PC-9 (cell line): ENCODE results near the gene AGAP1. TPM values are rescaled to one million over a fixed set of nuclear protein-coding genes. Genes with fewer than 3 reads are reported as not detected.
A peak's percentile ranks its signal among the peaks of the same experiment; 100 is the strongest.

Source experiments
- BruUV-seq: library from RNA; stranded (reverse); fragments of 400-500 nt; replicated peaks from 2 replicates; lab custom pipeline; 2021; lab: Mats Ljungman, UMichigan
- CTCF ChIA-PET: fragments of 300-600 bp; sonication (Branson Sonifier 250); formaldehyde crosslinking; loops from one replicate; lab custom pipeline; 2022; ENCODE audit warnings: antibody characterized with exemption; lab: Charles Lee
- POLR2A ChIA-PET: fragments of 300-600 bp; sonication (Branson Sonifier 250); formaldehyde crosslinking; loops from one replicate; lab custom pipeline; 2022; ENCODE audit warnings: antibody characterized with exemption; ENCODE audit not compliant: unreplicated experiment; lab: Charles Lee
- DNase-seq, 2 experiments: peaks; one replicate each; pipeline versions ENCODE4 v3.0.0 to v3.0.0-alpha.2; 2015 to 2022; ENCODE audit warnings: mixed read lengths in 1 of 2
- H2AFZ ChIP-seq: fragments of 200-600 bp; sonication (generic); 2 replicates; pipeline ENCODE4 v1.8.1; 2017; ENCODE audit warnings: antibody characterized with exemption
- H3F3A ChIP-seq: fragments of 200-600 bp; sonication (generic); 2 replicates; pipeline ENCODE4 v1.8.1; 2017; ENCODE audit warnings: antibody characterized with exemption, mild to moderate bottlenecking, low read depth; ENCODE audit not compliant: insufficient read depth
- H3K27ac ChIP-seq: fragments of 200-600 bp; sonication (generic); 2 replicates; pipeline ENCODE4 v1.6.1; 2016; ENCODE audit warnings: mixed run types
- H3K27me3 ChIP-seq: fragments of 200-600 bp; sonication (generic); 2 replicates; pipeline ENCODE4 v1.6.1; 2016; ENCODE audit warnings: low read depth, mixed run types; ENCODE audit not compliant: insufficient read depth
- H3K36me3 ChIP-seq: fragments of 200-600 bp; sonication (generic); 2 replicates; pipeline ENCODE4 v1.6.1; 2016; ENCODE audit warnings: low read depth, mixed run types
- H3K4me1 ChIP-seq: fragments of 200-600 bp; sonication (generic); replicated peaks from 2 replicates; pipeline ENCODE4 v1.6.1; 2016; ENCODE audit warnings: mixed run types; ENCODE audit not compliant: insufficient read depth
- H3K4me2 ChIP-seq: fragments of 200-600 bp; sonication (generic); 2 replicates; pipeline ENCODE4 v1.6.1; 2017; ENCODE audit warnings: mixed run types
- H3K4me3 ChIP-seq: fragments of 200-600 bp; sonication (generic); 2 replicates; pipeline ENCODE4 v1.6.1; 2016; ENCODE audit warnings: mixed run types
- H3K79me2 ChIP-seq: fragments of 200-600 bp; sonication (generic); 2 replicates; pipeline ENCODE4 v1.6.1; 2017; ENCODE audit warnings: low read depth, mixed run types
- H3K9me2 ChIP-seq: fragments of 200-600 bp; sonication (generic); 2 replicates; pipeline ENCODE4 v1.8.1; 2017; ENCODE audit warnings: mild to moderate bottlenecking; ENCODE audit not compliant: insufficient read depth
- H3K9me3 ChIP-seq: fragments of 200-600 bp; sonication (generic); 2 replicates; pipeline ENCODE4 v1.8.1; 2016; ENCODE audit warnings: low read depth; ENCODE audit not compliant: insufficient read depth
- H4K20me1 ChIP-seq: fragments of 200-600 bp; sonication (generic); 2 replicates; pipeline ENCODE4 v1.8.1; 2017; ENCODE audit not compliant: insufficient read depth
- EZH2 ChIP-seq: fragments of 200-600 bp; sonication (generic); IDR thresholded peaks from 2 replicates; pipeline ENCODE4 v1.8.0; 2017; ENCODE audit warnings: antibody characterized with exemption, low read depth
- intact Hi-C: fragments of 100-400 bp; cut with micrococcal nuclease; formaldehyde crosslinking; loops from one replicate; pipeline ENCODE4 v1.10.0; 2022; ENCODE audit not compliant: unreplicated experiment
- total RNA-seq: library from RNA; stranded (reverse); gene quantifications from 2 replicates; pipeline ENCODE4 v1.2.3, GENCODE V29; 2021
- TF ChIP-seq, protein P1 (sequence below): fragments of 200-600 bp; sonication (generic); conservative IDR thresholded peaks from 2 replicates; pipeline ENCODE4 v1.6.1; 2017; ENCODE audit warnings: mixed run types, antibody characterized with exemption, mild to moderate bottlenecking, moderate library complexity

The AGAP1 gene
- total RNA-seq, 1 experiment from 2014 or later, result 91.4 TPM

DNA sequence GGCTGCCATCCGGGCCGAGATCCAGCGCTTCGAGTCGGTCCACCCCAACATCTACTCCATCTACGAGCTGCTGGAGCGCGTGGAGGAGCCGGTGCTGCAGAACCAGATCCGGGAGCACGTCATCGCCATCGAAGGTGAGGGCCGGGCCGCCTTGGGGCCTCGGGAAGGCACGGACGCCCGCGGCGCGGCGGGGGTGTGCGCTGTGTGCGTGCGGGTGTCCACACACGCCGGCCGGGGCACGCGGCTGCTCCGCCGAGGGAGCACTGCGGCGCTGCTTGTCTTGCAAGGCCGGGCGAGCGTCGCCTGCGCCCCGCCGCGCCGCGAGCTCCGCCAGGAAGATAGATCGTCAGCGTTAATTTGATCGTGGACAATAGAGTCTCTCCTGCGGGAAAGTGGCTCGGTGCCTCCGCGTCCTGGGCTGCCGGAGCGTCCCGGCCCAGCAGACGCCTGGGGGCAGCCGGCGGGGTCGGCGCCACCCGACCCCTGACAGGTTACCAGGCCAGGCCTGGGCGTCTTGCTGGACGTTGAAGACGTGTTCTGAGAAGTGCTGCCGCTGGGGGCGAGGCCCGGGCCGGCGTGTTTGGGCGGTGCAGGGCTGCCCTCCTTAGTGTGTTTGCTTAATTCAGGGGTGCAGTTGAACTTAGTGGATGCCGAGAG is 1.0 kb downstream of the AGAP1 start:
- DNase-seq, result peak; percentile 46 to 50
- H2AFZ ChIP-seq, result peak overlapping the region; percentile 82
- CTCF ChIA-PET, result no interaction called here

DNA sequence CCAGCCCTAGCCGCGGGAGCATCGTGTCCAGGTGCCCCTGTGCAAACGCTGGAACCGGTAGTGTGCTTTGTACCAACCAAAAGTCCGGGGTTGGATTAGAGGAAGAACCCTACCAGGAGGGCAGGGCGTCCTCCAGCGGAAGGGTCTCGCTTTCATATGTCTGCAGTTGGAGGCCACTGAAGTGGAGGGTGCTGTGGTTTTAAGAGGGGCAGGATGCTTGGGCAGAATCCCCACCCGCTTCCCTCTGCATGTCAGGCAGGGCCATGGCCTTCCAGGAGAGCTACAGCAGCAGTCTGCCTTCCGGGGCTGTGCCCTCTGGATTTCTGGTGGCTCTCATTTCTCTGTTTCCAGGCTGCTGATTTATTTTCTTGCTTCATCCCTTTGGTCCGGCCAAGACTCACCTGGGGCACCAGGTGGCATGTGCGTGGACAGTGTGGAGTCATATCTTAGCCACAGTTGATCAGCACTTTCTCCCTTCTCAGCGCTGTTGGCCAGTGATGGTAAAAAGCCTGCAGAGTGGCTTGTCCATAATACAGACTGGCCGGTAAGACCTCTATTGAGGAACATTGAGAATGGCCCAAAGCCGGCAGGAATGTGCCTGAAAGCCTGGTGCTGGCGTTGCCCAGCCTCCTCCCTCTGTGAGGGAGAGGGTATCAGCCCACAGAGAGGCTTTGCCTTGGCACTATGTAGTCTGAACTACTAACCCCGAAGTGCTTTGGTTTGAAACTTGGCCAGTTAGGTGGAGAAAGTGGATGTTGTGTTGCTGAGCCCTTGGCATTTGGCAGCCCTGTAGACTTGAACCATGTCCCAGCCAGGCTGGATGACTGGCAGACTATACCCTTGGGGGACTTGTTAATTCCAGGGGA is 1.8 kb downstream of the AGAP1 start:
- DNase-seq, result peak; percentile 55 to 63
- Histone ChIP-seq H3K27ac (peak overlapping the region; percentile 69), H3K4me2 (peak overlapping the region; percentile 87), H3K4me3 (peak overlapping the region; percentile 77), H3K27me3 (no peaks in the 10 kb centered on the region), H3K4me1 (peaks cover 35% of the 10 kb centered on the region), H3K9me3 (no peaks in the 10 kb centered on the region), H3F3A (peaks cover 19% of the 10 kb centered on the region; the same call in 1 of the 2 replicates), H3K36me3 (0 out of 2 replicates have a peak, but pooled peaks cover 4% of the 10 kb centered on the region), H3K9me2 (no peaks in the 10 kb centered on the region), H4K20me1 (peaks cover 16% of the 10 kb centered on the region), H3K79me2 (peaks cover 61% of the 10 kb centered on the region), H2AFZ (peak overlapping the region; percentile 82)
- TF ChIP-seq EZH2, result no peak
- TF ChIP-seq, protein P1, sequence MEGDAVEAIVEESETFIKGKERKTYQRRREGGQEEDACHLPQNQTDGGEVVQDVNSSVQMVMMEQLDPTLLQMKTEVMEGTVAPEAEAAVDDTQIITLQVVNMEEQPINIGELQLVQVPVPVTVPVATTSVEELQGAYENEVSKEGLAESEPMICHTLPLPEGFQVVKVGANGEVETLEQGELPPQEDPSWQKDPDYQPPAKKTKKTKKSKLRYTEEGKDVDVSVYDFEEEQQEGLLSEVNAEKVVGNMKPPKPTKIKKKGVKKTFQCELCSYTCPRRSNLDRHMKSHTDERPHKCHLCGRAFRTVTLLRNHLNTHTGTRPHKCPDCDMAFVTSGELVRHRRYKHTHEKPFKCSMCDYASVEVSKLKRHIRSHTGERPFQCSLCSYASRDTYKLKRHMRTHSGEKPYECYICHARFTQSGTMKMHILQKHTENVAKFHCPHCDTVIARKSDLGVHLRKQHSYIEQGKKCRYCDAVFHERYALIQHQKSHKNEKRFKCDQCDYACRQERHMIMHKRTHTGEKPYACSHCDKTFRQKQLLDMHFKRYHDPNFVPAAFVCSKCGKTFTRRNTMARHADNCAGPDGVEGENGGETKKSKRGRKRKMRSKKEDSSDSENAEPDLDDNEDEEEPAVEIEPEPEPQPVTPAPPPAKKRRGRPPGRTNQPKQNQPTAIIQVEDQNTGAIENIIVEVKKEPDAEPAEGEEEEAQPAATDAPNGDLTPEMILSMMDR, result 0 out of 2 replicates have a peak, but pooled peaks have one; percentile 31
- intact Hi-C loops, result loop anchor here (1.0 to 10.0 kb wide), 9 partner anchors 47 to 359 kb away; no protein-coding TSS in a partner anchor
- ChIA-PET CTCF (interaction anchor here (0.5 kb wide), 1 partner anchor 693 kb away, joined by 3 read pairs; no protein-coding TSS in a partner anchor), POLR2A (no interaction called here)
- no TSS peak for BruUV-seq

More for the DNA sequence above, 1.0 kb downstream of the AGAP1 start:
- no peaks in the 10 kb centered on the region for H3K27me3 ChIP-seq
- H3K9me2 ChIP-seq, result no peaks in the 10 kb centered on the region
- H3K4me3 ChIP-seq, result peak overlapping the region; percentile 77
- H3F3A ChIP-seq, result peaks cover 19% of the 10 kb centered on the region; the same call in 1 of the 2 replicates
- peak overlapping the region; percentile 69 for H3K27ac ChIP-seq
- POLR2A ChIA-PET, result no interaction called here
- H3K4me2 ChIP-seq, result peak overlapping the region; percentile 87
- no peaks in the 10 kb centered on the region for H3K9me3 ChIP-seq
- BruUV-seq, result no TSS peak
- H3K36me3 ChIP-seq, result 0 out of 2 replicates have a peak, but pooled peaks cover 4% of the 10 kb centered on the region
- peaks cover 9% of the 10 kb centered on the region for H4K20me1 ChIP-seq
- no peak for TF ChIP-seq EZH2
- TF ChIP-seq, protein P1, result no peak
- intact Hi-C loops, result loop anchor here (1.0 to 10.0 kb wide), 9 partner anchors 48 to 359 kb away; no protein-coding TSS in a partner anchor
- peaks cover 53% of the 10 kb centered on the region for H3K79me2 ChIP-seq
- peaks cover 28% of the 10 kb centered on the region for H3K4me1 ChIP-seq

DNA sequence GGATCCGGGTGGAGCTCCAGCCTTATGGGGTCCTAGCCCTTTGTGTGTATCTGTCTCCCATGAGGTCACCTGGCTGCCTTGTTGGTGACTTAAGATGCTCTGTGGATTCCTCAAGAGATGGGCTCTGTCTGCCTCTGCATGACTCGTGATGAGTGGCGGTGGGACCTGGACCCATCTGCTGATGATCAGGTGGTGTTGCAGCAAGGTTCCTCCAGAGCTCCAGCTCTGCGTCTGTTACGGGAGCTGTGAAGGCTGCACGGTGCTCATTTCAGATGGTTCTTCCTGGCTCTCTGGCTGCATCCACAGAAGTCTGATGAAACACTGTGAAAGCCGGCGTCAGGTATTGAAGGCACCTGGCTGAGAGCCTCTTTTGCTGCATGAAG is 2.4 kb downstream of the AGAP1 start:
- BruUV-seq, result TSS peak; percentile 20
- Histone ChIP-seq H3K27me3 (no peaks in the 10 kb centered on the region), H3K36me3 (0 out of 2 replicates have a peak, but pooled peaks cover 4% of the 10 kb centered on the region), H3K9me3 (no peaks in the 10 kb centered on the region), H3F3A (peaks cover 23% of the 10 kb centered on the region; the same call in 1 of the 2 replicates), H3K79me2 (peaks cover 67% of the 10 kb centered on the region), H3K27ac (peak overlapping the region; percentile 69), H4K20me1 (peaks cover 17% of the 10 kb centered on the region), H3K4me1 (peaks cover 42% of the 10 kb centered on the region), H3K9me2 (no peaks in the 10 kb centered on the region), H2AFZ (no peak overlapping the region), H3K4me2 (peak overlapping the region; percentile 87), H3K4me3 (peak overlapping the region; percentile 77)
- no peak for TF ChIP-seq EZH2
- TF ChIP-seq, protein P1, result no peak
- intact Hi-C loops, result loop anchor here (10.0 kb wide), 1 partner anchor 131 kb away; no protein-coding TSS in a partner anchor
- ChIA-PET POLR2A (no interaction called here), CTCF (interaction anchor here (0.5 to 1.1 kb wide), 2 partner anchors 97 to 693 kb away, joined by 3 read pairs; no protein-coding TSS in a partner anchor)
- DNase-seq, result peak; percentile 34 to 60
